HUES64 (cell line): ENCODE measurements around the gene GPR132.

Source experiments
- H3K27ac ChIP-seq: 2 replicates; pipeline ENCODE4 v1.7.0; 2013; ENCODE audit warnings: low read depth, low read length, inconsistent platforms
- H3K27me3 ChIP-seq: 2 replicates; pipeline ENCODE4 v1.6.1; 2013; ENCODE audit warnings: mild to moderate bottlenecking, low read length; ENCODE audit not compliant: insufficient read depth
- H3K36me3 ChIP-seq: 2 replicates; pipeline ENCODE4 v1.6.1; 2013; ENCODE audit warnings: mild to moderate bottlenecking, low read length; ENCODE audit not compliant: insufficient read depth
- H3K4me1 ChIP-seq: 2 replicates; pipeline ENCODE4 v1.6.1; 2013; ENCODE audit warnings: mild to moderate bottlenecking, low read length, moderate library complexity; ENCODE audit not compliant: insufficient read depth
- H3K4me3 ChIP-seq: 2 replicates; pipeline ENCODE4 v1.5.1; 2013; ENCODE audit warnings: mild to moderate bottlenecking, low read length, moderate library complexity
- H3K9ac ChIP-seq: 2 replicates; pipeline ENCODE4 v1.6.1; 2013; ENCODE audit warnings: mild to moderate bottlenecking, low read depth, low read length
- H3K9me3 ChIP-seq: 2 replicates; pipeline ENCODE4 v1.6.1; 2013; ENCODE audit warnings: low read depth, low read length; ENCODE audit not compliant: insufficient read depth
- WGBS: fragments of 150-250, 120-280 bp; methylation state at CpG from one replicate; pipeline ENCODE4 v1.1.7; 2013; ENCODE audit warnings: missing lambda C conversion rate; 5-methylcytosine and 5-hydroxymethylcytosine counted together

The GPR132 gene

DNA sequence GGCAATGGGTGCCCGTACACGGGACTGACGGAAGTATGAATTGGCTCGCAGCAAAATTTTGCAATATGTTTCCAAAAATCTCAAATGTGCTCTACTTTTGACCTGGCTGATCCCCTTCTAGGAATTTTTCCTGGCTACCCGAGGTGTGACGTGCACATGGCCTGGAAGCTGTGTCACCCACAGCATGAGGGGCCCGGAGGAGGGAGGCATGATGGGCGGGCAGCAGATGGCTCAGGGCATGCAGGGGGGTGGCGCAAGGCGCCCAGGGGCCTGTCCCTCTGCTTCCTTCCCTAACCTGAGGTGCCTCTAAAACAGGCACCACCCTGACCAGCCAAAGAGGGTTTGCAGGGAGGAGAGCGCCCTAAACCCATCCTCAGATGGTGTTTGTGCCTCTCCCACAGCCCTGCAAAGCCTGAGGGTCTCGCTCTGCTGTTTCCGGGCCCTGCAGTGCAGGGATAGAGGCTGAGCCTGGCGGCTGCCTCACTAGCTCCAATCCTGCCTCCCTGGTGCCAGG, 6.7 kb downstream of the GPR132 start:
- H3K27me3 ChIP-seq = peaks cover 21% of the 10 kb centered on the region
- peaks cover 11% of the 10 kb centered on the region; the same call in 1 of the 2 replicates for H3K4me1 ChIP-seq
- WGBS = 92% methylated on average over 14 of the region's 14 CpGs
- H3K27ac ChIP-seq = no peak overlapping the region
- no peaks in the 10 kb centered on the region for H3K36me3 ChIP-seq
- H3K4me3 ChIP-seq = no peak overlapping the region
- no peak overlapping the region for H3K9ac ChIP-seq
- no peaks in the 10 kb centered on the region for H3K9me3 ChIP-seq

GRCh38 chr14:105056303-105056831, 8.9 kb downstream of the GPR132 start:
- WGBS = 46% methylated on average over 22 of the region's 22 CpGs
- H3K27ac ChIP-seq = no peak overlapping the region
- no peaks in the 10 kb centered on the region for H3K36me3 ChIP-seq
- H3K4me1 ChIP-seq = peaks cover 11% of the 10 kb centered on the region; the same call in 1 of the 2 replicates
- H3K9ac ChIP-seq = no peak overlapping the region
- peaks cover 21% of the 10 kb centered on the region for H3K27me3 ChIP-seq
- no peaks in the 10 kb centered on the region for H3K9me3 ChIP-seq
- no peak overlapping the region for H3K4me3 ChIP-seq

DNA sequence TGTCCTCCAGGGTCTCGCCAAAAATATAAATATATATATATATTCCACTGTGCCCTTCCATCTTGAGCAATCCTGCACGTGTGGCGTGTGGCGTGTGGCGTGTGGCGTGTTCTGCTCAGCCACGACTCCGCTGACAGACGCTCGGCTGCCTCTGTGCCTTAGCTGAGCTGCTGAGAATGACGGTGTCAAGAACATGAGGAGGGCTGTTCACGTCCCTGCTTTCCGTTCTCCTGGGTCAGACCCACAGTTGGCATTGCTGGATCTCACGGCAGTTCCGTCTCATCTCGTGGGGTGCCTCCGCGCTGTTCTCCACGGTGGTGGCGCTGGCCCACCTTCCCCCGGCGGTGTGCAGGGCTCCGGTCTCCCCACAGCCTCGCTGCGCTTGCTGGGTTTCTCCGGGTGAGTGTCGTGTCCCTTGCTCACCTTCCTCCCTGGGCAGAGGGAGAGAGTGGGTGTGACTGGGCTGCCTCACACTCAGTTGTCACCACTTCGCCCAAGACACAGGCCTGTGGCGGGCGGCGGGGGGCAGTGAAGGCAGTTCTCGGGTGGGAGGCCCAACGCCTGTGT, 9.4 kb downstream of the GPR132 start:
- H3K4me1 ChIP-seq = peaks cover 11% of the 10 kb centered on the region; the same call in 1 of the 2 replicates
- peaks cover 21% of the 10 kb centered on the region for H3K27me3 ChIP-seq
- 78% methylated on average over 32 of the region's 33 CpGs for WGBS
- no peaks in the 10 kb centered on the region for H3K9me3 ChIP-seq
- no peak overlapping the region for H3K9ac ChIP-seq
- H3K36me3 ChIP-seq = no peaks in the 10 kb centered on the region
- H3K27ac ChIP-seq = no peak overlapping the region
- H3K4me3 ChIP-seq = no peak overlapping the region

- H3K27ac ChIP-seq = no peak overlapping the region
- WGBS = 82% methylated on average over 15 of the region's 15 CpGs
- H3K4me1 ChIP-seq = peaks cover 11% of the 10 kb centered on the region; the same call in 1 of the 2 replicates
- peaks cover 21% of the 10 kb centered on the region for H3K27me3 ChIP-seq
- no peaks in the 10 kb centered on the region for H3K9me3 ChIP-seq
- no peaks in the 10 kb centered on the region for H3K36me3 ChIP-seq
- no peak overlapping the region for H3K4me3 ChIP-seq
- H3K9ac ChIP-seq = no peak overlapping the region
Measured at GRCh38 chr14:105055334-105055733, 9.9 kb downstream of the GPR132 start.

- Histone ChIP-seq H3K27me3 (peaks cover 21% of the 10 kb centered on the region), H3K27ac (no peak overlapping the region), H3K9ac (no peak overlapping the region), H3K4me1 (peaks cover 9% of the 10 kb centered on the region; the same call in 1 of the 2 replicates), H3K9me3 (no peaks in the 10 kb centered on the region), H3K4me3 (no peak overlapping the region), H3K36me3 (no peaks in the 10 kb centered on the region)
- WGBS = 94% methylated on average over 15 of the region's 15 CpGs
Measured at GRCh38 chr14:105053996-105054395, 11.2 kb downstream of the GPR132 start.

- Histone ChIP-seq H3K4me3 (no peak overlapping the region), H3K9ac (no peak overlapping the region), H3K4me1 (peaks cover 6% of the 10 kb centered on the region; the same call in 1 of the 2 replicates), H3K27ac (no peak overlapping the region), H3K27me3 (peaks cover 21% of the 10 kb centered on the region), H3K36me3 (no peaks in the 10 kb centered on the region), H3K9me3 (no peaks in the 10 kb centered on the region)
- WGBS = 91% methylated on average over 6 of the region's 6 CpGs
Measured at GRCh38 chr14:105053421-105053820, 11.8 kb downstream of the GPR132 start.

DNA sequence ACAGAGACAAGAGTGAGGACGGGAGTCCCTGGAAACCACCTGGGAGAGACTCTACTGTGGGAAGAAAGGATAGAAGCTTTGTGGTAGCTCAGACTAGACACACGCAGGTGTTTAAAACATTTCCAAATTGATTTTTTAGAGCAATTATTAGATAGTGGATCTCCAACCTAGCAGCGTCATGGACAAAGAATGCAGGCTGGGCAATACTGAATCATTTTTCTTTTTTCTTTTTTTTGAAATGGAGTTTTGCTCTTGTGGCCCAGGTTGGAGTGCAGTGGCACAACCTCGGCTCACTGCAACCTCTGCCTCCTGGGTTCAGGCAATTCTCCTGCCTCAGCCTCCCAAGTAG, 13.1 kb downstream of the GPR132 start:
- H3K36me3 ChIP-seq = no peaks in the 10 kb centered on the region
- WGBS = 93% methylated on average over 4 of the region's 4 CpGs
- peaks cover 6% of the 10 kb centered on the region; the same call in 1 of the 2 replicates for H3K4me1 ChIP-seq
- no peak overlapping the region for H3K4me3 ChIP-seq
- no peak overlapping the region for H3K9ac ChIP-seq
- H3K27ac ChIP-seq = no peak overlapping the region
- peaks cover 21% of the 10 kb centered on the region for H3K27me3 ChIP-seq
- H3K9me3 ChIP-seq = no peaks in the 10 kb centered on the region

GRCh38 chr14:105051182-105052109, 13.8 kb downstream of the GPR132 start:
- H3K4me1 ChIP-seq = peaks cover 4% of the 10 kb centered on the region; the same call in 1 of the 2 replicates
- no peaks in the 10 kb centered on the region for H3K9me3 ChIP-seq
- peaks cover 15% of the 10 kb centered on the region for H3K27me3 ChIP-seq
- 95% methylated on average over 59 of the region's 59 CpGs for WGBS
- H3K27ac ChIP-seq = no peak overlapping the region
- no peaks in the 10 kb centered on the region for H3K36me3 ChIP-seq
- no peak overlapping the region for H3K9ac ChIP-seq
- H3K4me3 ChIP-seq = no peak overlapping the region

- no peaks in the 10 kb centered on the region for H3K36me3 ChIP-seq
- no peak overlapping the region for H3K9ac ChIP-seq
- H3K4me1 ChIP-seq = no peaks in the 10 kb centered on the region
- H3K9me3 ChIP-seq = no peaks in the 10 kb centered on the region
- WGBS = 91% methylated on average over 10 of the region's 10 CpGs
- no peak overlapping the region for H3K27ac ChIP-seq
- no peak overlapping the region for H3K4me3 ChIP-seq
- peaks cover 5% of the 10 kb centered on the region for H3K27me3 ChIP-seq
Measured at GRCh38 chr14:105050551-105050897, 14.7 kb downstream of the GPR132 start.

DNA sequence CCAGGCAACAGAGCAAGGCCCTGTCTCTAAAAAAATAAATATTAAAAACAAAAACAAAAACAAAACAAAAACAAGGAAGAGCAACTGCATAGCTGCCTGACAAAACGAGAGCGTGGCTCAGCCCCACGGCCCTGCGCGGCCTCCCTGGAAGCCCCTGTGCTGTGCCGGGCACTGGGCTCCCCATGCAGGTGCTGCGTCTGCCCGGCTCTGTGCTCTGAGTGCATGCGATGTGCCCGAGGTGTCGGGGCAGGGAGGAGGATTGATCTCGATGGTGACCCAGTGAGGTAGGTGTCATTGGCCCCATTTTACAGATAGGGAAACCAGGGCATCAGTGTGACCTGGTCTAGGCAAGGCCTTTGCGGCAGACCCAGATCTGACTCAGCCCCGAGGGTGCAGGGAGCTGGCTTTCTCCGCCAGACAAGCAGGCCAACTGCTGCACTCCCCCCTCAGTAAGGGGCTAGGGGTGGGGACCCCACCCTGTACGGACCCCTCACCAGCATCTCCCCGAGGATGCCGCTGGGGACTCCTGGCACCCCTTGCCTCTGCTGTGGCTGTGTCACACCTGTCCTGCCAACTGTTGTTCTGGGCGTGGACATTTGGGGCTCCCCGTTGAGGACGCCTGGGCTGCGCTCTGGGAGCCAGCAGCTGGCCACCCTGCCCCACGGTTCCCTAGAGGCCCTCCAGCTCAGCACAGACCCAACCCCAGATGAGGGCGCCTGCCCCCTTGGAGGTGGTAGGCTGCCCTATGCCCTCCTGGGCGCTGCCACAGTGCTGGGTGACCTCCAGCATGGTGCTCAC, 15.3 kb downstream of the GPR132 start:
- Histone ChIP-seq H3K27ac (no peak overlapping the region), H3K36me3 (no peaks in the 10 kb centered on the region), H3K4me1 (no peaks in the 10 kb centered on the region), H3K9me3 (no peaks in the 10 kb centered on the region), H3K27me3 (no peaks in the 10 kb centered on the region; the same call in 1 of the 2 replicates), H3K4me3 (no peak overlapping the region), H3K9ac (no peak overlapping the region)
- WGBS = 92% methylated on average over 25 of the region's 25 CpGs
